PC-3 (cell line): ENCODE measurements around the gene UBR3. TPM values are rescaled to one million over a fixed set of nuclear protein-coding genes. Genes with fewer than 3 reads are reported as not detected.

Source experiments
- ATAC-seq: fragments of 200-7000 bp; cut with Tn5 transposase; 2 replicates; pipeline ENCODE4 v1.9.1; 2020; ENCODE audit warnings: mild to moderate bottlenecking, moderate library complexity
- BruUV-seq: library from RNA; stranded (reverse); fragments of 400-500 nt; replicated peaks from 2 replicates; lab custom pipeline; 2021; lab: Mats Ljungman, UMichigan
- CTCF ChIA-PET: fragments of 300-600 bp; sonication (Branson Sonifier 250); formaldehyde crosslinking; loops from one replicate; lab custom pipeline; 2022; ENCODE audit warnings: antibody characterized with exemption; lab: Charles Lee
- POLR2A ChIA-PET: fragments of 300-600 bp; sonication (Branson Sonifier 250); formaldehyde crosslinking; loops from one replicate; lab custom pipeline; 2022; ENCODE audit warnings: antibody characterized with exemption; ENCODE audit not compliant: unreplicated experiment; lab: Charles Lee
- DNase-seq: peaks from one replicate; pipeline ENCODE4 v3.0.0-alpha.2; 2015
- H2AFZ ChIP-seq: fragments of 300-600 bp; sonication (generic); 2 replicates; pipeline ENCODE4 v1.6.0; 2016; ENCODE audit warnings: antibody characterized with exemption, low read length
- H3F3A ChIP-seq: fragments of 300-600 bp; sonication (generic); one replicate; pipeline ENCODE4 v1.6.0; 2017; ENCODE audit warnings: antibody characterized with exemption, low read length, control low read depth, mild to moderate bottlenecking; ENCODE audit not compliant: unreplicated experiment
- H3K27ac ChIP-seq: fragments of 300-600 bp; sonication (generic); 2 replicates; pipeline ENCODE4 v1.5.1; 2016; ENCODE audit warnings: mild to moderate bottlenecking, low read length
- H3K27me3 ChIP-seq: fragments of 300-600 bp; sonication (generic); 2 replicates; pipeline ENCODE4 v1.6.1; 2016; ENCODE audit warnings: low read length, mixed read lengths
- H3K36me3 ChIP-seq: fragments of 300-600 bp; sonication (generic); 2 replicates; pipeline ENCODE4 v1.6.1; 2016; ENCODE audit warnings: low read depth, mixed run types, low read length, mixed read lengths
- H3K4me1 ChIP-seq: fragments of 300-600 bp; sonication (generic); 2 replicates; pipeline ENCODE4 v1.5.1; 2016; ENCODE audit warnings: low read length; ENCODE audit not compliant: insufficient read depth
- H3K4me2 ChIP-seq: fragments of 300-600 bp; sonication (generic); 2 replicates; pipeline ENCODE4 v1.6.0; 2016; ENCODE audit warnings: low read length
- H3K4me3 ChIP-seq: fragments of 300-600 bp; sonication (generic); 2 replicates; pipeline ENCODE4 v1.5.1; 2016; ENCODE audit warnings: mild to moderate bottlenecking, low read length, mixed read lengths
- H3K79me2 ChIP-seq: fragments of 300-600 bp; sonication (generic); 2 replicates; pipeline ENCODE4 v1.6.1; 2017; ENCODE audit warnings: low read length, mixed read lengths
- H3K9ac ChIP-seq: fragments of 300-600 bp; sonication (generic); 2 replicates; pipeline ENCODE4 v1.6.0; 2016; ENCODE audit warnings: mild to moderate bottlenecking, low read length
- H3K9me2 ChIP-seq: fragments of 300-600 bp; sonication (generic); replicated peaks from 2 replicates; pipeline ENCODE4 v1.6.1; 2016; ENCODE audit warnings: mixed run types, low read length, mixed read lengths
- H3K9me3 ChIP-seq: fragments of 300-600 bp; sonication (generic); 2 replicates; pipeline ENCODE4 v1.6.1; 2016; ENCODE audit warnings: low read length, mixed read lengths
- H4K20me1 ChIP-seq: fragments of 300-600 bp; sonication (generic); 2 replicates; pipeline ENCODE4 v1.6.1; 2016; ENCODE audit warnings: low read length, mixed read lengths
- EZH2 ChIP-seq: fragments of 300-600 bp; sonication (generic); IDR thresholded peaks from one replicate; pipeline ENCODE4 v1.6.1; 2017; ENCODE audit warnings: antibody characterized with exemption, mild to moderate bottlenecking, low read length; ENCODE audit not compliant: unreplicated experiment
- EZH2phosphoT487 ChIP-seq: fragments of 300-600 bp; sonication (generic); IDR thresholded peaks from 2 replicates; pipeline ENCODE4 v1.6.1; 2018; ENCODE audit warnings: mild to moderate bottlenecking, antibody characterized with exemption, low read length, borderline replicate concordance
- intact Hi-C: fragments of 100-400 bp; cut with micrococcal nuclease; formaldehyde crosslinking; loops from 2 replicates; pipeline ENCODE4 v1.9.0; 2023
- total RNA-seq: library from RNA; depleted of rRNA; stranded (reverse); fragments of >200 nt; gene quantifications from 2 replicates; pipeline ENCODE4 v1.2.3, GENCODE V29; 2014
- TF ChIP-seq, protein P1 (sequence below): fragments of 300-600 bp; sonication (generic); conservative IDR thresholded peaks from 2 replicates; pipeline ENCODE4 v1.5.1; 2017; ENCODE audit warnings: antibody characterized with exemption, low read depth, mild to moderate bottlenecking, low read length

UBR3 gene
- total RNA-seq, 1 experiment from 2014 or later: 30.9 TPM

GRCh38 chr2:170098626-170099312, 271.5 kb downstream of the UBR3 start:
- H4K20me1 ChIP-seq: no peaks in the 10 kb centered on the region
- H3K9me3 ChIP-seq: no peaks in the 10 kb centered on the region
- H3K27ac ChIP-seq: no peak overlapping the region
- H3K4me1 ChIP-seq: peaks cover 14% of the 10 kb centered on the region
- H2AFZ ChIP-seq: no peak overlapping the region
- POLR2A ChIA-PET: no interaction called here
- DNase-seq (no peak), ATAC-seq (no peak)
- no peaks in the 10 kb centered on the region for H3K27me3 ChIP-seq
- CTCF ChIA-PET: no interaction called here
- no peak overlapping the region for H3K9ac ChIP-seq
- H3K4me3 ChIP-seq: no peak overlapping the region
- H3F3A ChIP-seq: no peaks in the 10 kb centered on the region
- intact Hi-C loops: no loop called here
- no peak for TF ChIP-seq EZH2
- H3K9me2 ChIP-seq: no peaks in the 10 kb centered on the region
- BruUV-seq: no TSS peak
- H3K79me2 ChIP-seq: no peaks in the 10 kb centered on the region
- no peaks in the 10 kb centered on the region for H3K36me3 ChIP-seq
- no peak overlapping the region for H3K4me2 ChIP-seq

GRCh38 chr2:170101789-170102188, 274.5 kb downstream of the UBR3 start:
- BruUV-seq: no TSS peak
- POLR2A ChIA-PET: interaction anchor here (0.6 kb wide), 1 partner anchor 1159 kb away, joined by 4 read pairs; no protein-coding TSS in a partner anchor
- no peaks in the 10 kb centered on the region for H3K9me3 ChIP-seq
- no peak overlapping the region for H3K4me3 ChIP-seq
- ATAC-seq (peak; percentile 79), DNase-seq (peak; percentile 21)
- peaks cover 14% of the 10 kb centered on the region for H3K4me1 ChIP-seq
- H2AFZ ChIP-seq: no peak overlapping the region
- H3K4me2 ChIP-seq: 0 out of 2 replicates have a peak overlapping the region, but pooled peaks have one; percentile 10
- intact Hi-C loops: no loop called here
- H3K9me2 ChIP-seq: no peaks in the 10 kb centered on the region
- no peaks in the 10 kb centered on the region for H3K27me3 ChIP-seq
- H3K9ac ChIP-seq: no peak overlapping the region
- H4K20me1 ChIP-seq: no peaks in the 10 kb centered on the region
- H3K27ac ChIP-seq: no peak overlapping the region; the same call in 1 of the 2 replicates
- CTCF ChIA-PET: no interaction called here
- H3K79me2 ChIP-seq: no peaks in the 10 kb centered on the region
- H3F3A ChIP-seq: no peaks in the 10 kb centered on the region
- H3K36me3 ChIP-seq: no peaks in the 10 kb centered on the region
- TF ChIP-seq EZH2phosphoT487 (no peak), EZH2 (no peak)
- TF ChIP-seq, protein P1, sequence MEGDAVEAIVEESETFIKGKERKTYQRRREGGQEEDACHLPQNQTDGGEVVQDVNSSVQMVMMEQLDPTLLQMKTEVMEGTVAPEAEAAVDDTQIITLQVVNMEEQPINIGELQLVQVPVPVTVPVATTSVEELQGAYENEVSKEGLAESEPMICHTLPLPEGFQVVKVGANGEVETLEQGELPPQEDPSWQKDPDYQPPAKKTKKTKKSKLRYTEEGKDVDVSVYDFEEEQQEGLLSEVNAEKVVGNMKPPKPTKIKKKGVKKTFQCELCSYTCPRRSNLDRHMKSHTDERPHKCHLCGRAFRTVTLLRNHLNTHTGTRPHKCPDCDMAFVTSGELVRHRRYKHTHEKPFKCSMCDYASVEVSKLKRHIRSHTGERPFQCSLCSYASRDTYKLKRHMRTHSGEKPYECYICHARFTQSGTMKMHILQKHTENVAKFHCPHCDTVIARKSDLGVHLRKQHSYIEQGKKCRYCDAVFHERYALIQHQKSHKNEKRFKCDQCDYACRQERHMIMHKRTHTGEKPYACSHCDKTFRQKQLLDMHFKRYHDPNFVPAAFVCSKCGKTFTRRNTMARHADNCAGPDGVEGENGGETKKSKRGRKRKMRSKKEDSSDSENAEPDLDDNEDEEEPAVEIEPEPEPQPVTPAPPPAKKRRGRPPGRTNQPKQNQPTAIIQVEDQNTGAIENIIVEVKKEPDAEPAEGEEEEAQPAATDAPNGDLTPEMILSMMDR: no peak

DNA sequence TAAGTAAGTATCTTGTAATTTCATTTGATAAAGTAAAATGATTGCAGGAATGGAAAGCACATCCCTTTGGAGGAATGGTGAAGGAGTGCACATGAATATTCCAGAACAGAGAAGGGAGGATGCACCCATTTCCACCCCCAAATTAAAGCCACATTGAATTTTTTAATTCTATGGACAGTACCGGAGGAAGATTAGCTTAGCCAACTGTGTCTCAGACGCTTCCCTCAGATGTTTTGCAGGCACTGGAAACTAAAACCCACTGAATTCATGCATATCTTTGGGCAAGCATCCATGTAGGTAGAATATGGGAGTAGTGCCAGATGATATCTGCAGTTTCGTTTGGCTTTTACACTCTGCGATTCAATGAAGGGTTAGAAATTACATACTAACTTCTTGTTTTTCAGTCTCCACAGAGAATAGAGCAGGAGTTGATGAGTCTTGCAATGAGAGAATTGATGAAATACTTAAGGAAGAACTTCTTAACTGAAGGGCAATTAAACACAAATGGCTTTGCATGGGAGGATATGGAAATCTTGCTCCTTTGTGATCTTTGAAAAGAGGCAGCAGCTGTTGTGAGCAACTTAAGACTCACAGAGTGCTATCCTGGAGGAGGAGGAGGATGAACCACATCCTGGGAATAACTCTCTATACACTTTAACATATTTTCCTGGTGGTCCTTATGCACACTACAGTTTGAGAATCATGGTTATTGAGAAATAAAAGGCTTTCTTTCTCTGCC, 279.0 kb downstream of the UBR3 start:
- Histone ChIP-seq H3K4me1 (peaks cover 13% of the 10 kb centered on the region), H4K20me1 (no peaks in the 10 kb centered on the region), H3K9me2 (no peaks in the 10 kb centered on the region), H2AFZ (no peak overlapping the region), H3K36me3 (no peaks in the 10 kb centered on the region), H3K4me2 (no peak overlapping the region), H3K4me3 (no peak overlapping the region), H3K9me3 (no peaks in the 10 kb centered on the region), H3K9ac (no peak overlapping the region), H3K27me3 (no peaks in the 10 kb centered on the region), H3K79me2 (no peaks in the 10 kb centered on the region), H3F3A (no peaks in the 10 kb centered on the region), H3K27ac (no peak overlapping the region)
- intact Hi-C loops: no loop called here
- ChIA-PET CTCF (no interaction called here), POLR2A (no interaction called here)
- BruUV-seq: no TSS peak
- TF ChIP-seq EZH2phosphoT487 (no peak), EZH2 (no peak)
- TF ChIP-seq, protein P1: no peak
- DNase-seq: no peak
- ATAC-seq: no peak
